ENCODE data around the gene PACRG. TPM values are rescaled to one million over a fixed set of nuclear protein-coding genes. Genes with fewer than 3 reads are reported as not detected.

PACRG gene
- total and polyA plus RNA-seq, 3 donors from 2014 or later: 54.0 to 84.6 (median 81.7) TPM

- Histone ChIP-seq H3K4me3 (no peak overlapping the region), H3K36me3 (ENCODE audit: low read depth, missing control alignments) (no peaks in the 10 kb centered on the region), H3K9me3 (no peaks in the 10 kb centered on the region), H3K4me1 (no peaks in the 10 kb centered on the region), H3K27ac (no peak overlapping the region), H3K27me3 (no peaks in the 10 kb centered on the region)
- TF ChIP-seq CTCF (IDR thresholded peaks at IDR 0.05): no peak
- TF ChIP-seq POLR2A (IDR thresholded peaks at IDR 0.05): no peak
- no peak for DNase-seq
- intact Hi-C loops (cut with DNase I; ENCODE audit: low total_unique reads): no loop called here
- 61 to 71% methylated on average over 22 of the region's 22 CpGs for WGBS, 2 donors
These were observed 581.1 kb downstream of the PACRG start for GRCh38 chr6:163308629-163309440.

- H3K4me1 ChIP-seq: no peaks in the 10 kb centered on the region
- H3K27ac ChIP-seq: no peak overlapping the region
- TF ChIP-seq POLR2A (IDR thresholded peaks at IDR 0.05) (no peak), CTCF (IDR thresholded peaks at IDR 0.05) (no peak)
- DNase-seq: no peak
- 51 to 73% methylated on average over 13 of the region's 13 CpGs for WGBS, 2 donors
- H3K9me3 ChIP-seq: no peaks in the 10 kb centered on the region
- H3K36me3 ChIP-seq (ENCODE audit: low read depth, missing control alignments): no peaks in the 10 kb centered on the region
- no peak overlapping the region for H3K4me3 ChIP-seq
- H3K27me3 ChIP-seq: no peaks in the 10 kb centered on the region
- intact Hi-C loops (cut with DNase I; ENCODE audit: low total_unique reads): no loop called here
These were observed 581.8 kb downstream of the PACRG start for GRCh38 chr6:163309491-163310026.

- Histone ChIP-seq H3K9me3 (no peaks in the 10 kb centered on the region), H3K4me3 (no peak overlapping the region), H3K27ac (no peak overlapping the region), H3K27me3 (no peaks in the 10 kb centered on the region), H3K4me1 (peaks cover 5% of the 10 kb centered on the region), H3K36me3 (ENCODE audit: low read depth, missing control alignments) (no peaks in the 10 kb centered on the region)
- DNase-seq: no peak
- 68 to 74% methylated on average over 41 to 44 of the region's 44 CpGs for WGBS, 2 donors
- TF ChIP-seq POLR2A (IDR thresholded peaks at IDR 0.05) (no peak), CTCF (IDR thresholded peaks at IDR 0.05) (no peak)
- intact Hi-C loops (cut with DNase I; ENCODE audit: low total_unique reads): no loop called here
These were observed 582.6 kb downstream of the PACRG start for GRCh38 chr6:163310096-163310972.

- no peak for DNase-seq
- TF ChIP-seq CTCF (IDR thresholded peaks at IDR 0.05) (no peak), POLR2A (IDR thresholded peaks at IDR 0.05) (no peak)
- 64 to 70% methylated on average over 2 of the region's 2 CpGs for WGBS, 2 donors
- Histone ChIP-seq H3K27ac (no peak overlapping the region), H3K4me3 (no peak overlapping the region), H3K4me1 (peaks cover 5% of the 10 kb centered on the region), H3K36me3 (ENCODE audit: low read depth, missing control alignments) (no peaks in the 10 kb centered on the region), H3K9me3 (no peaks in the 10 kb centered on the region), H3K27me3 (no peaks in the 10 kb centered on the region)
- intact Hi-C loops (cut with DNase I; ENCODE audit: low total_unique reads): no loop called here
These were observed 583.2 kb downstream of the PACRG start for GRCh38 chr6:163310973-163311383.

All from testis (tissue), 3 donors.